NK-92 (cell line): Measurements from ENCODE around the gene CUL7.

Experiments
- DNase-seq: peaks from one replicate; lab custom pipeline; 2025; ENCODE audit not compliant: unreplicated experiment; lab: John Stamatoyannopoulos, UW

CUL7 gene

GRCh38 chr6:43077981-43078511 is 24.4 kb upstream of the CUL7 start:
- no peak for DNase-seq

DNA sequence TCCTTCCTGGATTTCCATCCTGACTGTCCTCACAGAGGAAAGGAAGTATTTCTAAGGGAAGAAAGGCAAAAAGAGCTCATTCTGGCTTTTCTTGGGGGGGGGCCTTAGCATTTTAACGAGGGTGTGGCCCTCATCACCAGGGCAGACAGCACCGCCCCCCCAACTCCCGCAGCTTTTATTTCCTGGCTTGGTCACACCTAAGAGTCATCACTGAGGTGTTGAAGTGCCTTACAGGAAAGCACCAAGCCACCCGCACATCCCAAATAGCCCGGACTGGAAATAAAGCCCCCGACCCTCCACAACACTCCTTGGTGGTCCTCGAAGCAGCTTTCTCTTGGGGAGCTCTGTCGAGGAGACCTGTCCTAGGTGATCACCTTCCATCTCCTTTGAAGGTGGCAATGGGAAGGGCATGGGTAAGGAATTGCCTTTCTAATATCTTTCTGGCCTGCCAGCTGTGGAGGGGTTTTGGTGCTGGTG is 23.7 kb upstream of the CUL7 start:
- DNase-seq, result no peak

DNA sequence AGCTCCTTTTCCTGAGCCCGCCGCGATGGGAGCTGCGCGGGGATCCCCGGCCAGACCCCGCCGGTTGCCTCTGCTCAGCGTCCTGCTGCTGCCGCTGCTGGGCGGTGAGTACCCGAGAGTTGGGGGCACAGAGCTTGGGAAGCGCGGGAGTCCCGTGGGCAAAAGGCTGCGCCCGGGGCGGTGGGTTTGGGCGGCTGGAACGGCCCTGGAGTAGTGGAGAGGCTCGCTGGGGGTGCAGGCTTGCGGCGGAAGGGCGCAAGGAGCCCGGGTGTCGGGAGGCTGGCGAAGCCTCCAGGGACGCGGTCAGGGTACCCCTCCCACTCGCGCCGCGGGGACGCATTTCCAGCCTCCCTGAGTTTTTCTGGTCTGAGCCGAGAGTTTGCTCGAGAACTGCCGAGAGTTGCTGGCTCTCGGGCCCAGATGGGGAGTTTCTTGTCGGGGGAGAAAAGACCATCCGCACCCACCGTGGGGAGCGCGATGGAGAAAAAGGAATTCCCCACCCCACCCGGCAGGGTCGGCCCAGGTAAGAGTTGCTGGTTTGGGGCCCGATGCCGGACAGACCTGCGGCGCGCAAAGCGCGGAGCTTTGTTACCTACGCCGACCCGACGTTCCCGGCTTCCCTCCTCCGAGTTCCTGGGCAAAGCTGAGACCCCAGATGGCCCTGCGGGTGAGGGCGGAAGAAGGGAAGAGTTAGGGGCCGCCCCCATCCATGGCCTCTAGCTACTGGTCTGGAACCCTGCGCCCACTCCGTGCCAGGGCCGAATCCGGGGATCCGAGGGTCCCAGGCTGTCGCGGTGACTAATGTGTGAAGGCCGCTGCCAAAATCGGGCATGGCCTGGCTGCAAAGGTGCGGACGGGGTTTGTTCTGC is 23.0 kb upstream of the CUL7 start:
- no peak for DNase-seq

DNA sequence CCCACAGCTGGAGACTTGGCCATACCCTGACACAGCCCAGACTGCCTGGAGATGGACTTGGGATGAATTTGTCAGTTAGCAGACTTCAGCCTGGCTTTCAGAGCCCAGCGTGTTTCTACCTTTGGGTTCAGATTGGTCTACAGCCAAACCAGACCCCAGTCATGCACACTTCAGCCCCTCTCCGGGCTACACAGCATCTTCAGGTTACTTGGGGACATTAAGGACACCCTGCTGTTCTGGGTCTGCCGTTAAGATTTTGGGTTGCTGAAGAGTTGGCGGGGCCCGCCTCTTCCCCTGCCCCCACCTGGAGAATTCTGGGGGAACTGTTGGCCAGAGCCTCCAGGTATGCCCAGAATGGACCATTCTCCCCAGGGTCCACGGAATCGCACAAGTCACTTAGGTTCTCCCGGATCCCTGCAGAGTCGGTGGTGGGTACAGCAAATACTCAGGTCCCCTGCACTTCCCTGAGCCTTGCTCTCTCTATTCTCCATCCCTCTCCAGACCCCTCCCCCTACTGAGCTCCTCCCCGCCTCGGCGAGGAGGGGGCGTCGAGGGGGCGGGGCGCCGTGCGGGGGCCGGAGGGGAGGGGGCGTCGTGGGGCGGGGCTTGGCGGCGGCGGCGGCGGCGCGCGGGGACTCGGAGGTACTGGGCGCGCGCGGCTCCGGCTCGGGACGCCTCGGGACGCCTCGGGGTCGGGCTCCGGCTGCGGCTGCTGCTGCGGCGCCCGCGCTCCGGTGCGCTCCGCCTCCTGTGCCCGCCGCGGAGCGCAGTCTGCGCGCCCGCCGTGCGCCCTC is 22.2 kb upstream of the CUL7 start, which contains the start of gene PTK7:
Gene PTK7, plus strand, starts transcription at position 645 of the 794 bp plus-strand sequence. CDS start 175 bp downstream, outside the sequence.
- DNase-seq, result no peak

DNA sequence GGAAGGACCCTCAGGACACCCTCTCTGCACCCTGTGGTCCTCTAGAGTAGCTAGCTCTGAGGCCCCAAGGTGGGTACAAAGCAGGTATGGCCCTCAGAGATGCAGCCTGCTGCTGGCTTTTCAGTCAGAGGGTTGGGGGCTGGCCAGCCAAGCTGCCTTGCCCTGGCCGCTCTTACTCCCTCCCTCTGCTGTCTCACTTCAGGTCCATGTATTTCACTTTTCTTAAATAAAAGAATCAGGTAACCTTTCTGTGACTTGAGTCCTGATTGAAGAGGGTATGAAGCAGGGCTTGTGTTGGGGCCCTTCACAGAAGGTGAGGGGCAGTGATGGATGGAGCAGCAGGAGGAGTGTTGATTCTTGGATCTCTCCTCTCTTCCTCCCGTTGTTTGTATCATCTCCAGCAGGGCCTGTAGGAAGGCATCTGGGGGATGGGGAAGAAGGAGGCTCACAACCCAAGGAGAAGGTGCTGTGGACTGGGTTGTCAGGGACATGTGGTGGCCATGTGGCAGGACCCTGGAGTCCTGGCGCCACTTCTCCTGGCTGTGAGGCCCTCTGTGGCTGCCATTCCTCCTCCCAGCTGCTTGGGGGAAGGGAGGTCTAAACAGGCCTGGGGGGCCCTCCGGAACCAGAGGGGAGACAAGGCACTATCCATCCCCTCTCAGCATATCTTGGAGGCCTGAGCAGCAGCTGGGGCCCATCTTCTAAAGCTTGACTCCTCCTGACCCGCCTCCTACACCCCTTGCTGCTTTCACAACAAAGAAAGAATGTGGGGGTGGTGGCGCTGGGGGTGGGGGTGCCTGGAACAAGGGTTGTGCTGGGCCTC is 21.4 kb upstream of the CUL7 start:
- DNase-seq, result no peak

DNA sequence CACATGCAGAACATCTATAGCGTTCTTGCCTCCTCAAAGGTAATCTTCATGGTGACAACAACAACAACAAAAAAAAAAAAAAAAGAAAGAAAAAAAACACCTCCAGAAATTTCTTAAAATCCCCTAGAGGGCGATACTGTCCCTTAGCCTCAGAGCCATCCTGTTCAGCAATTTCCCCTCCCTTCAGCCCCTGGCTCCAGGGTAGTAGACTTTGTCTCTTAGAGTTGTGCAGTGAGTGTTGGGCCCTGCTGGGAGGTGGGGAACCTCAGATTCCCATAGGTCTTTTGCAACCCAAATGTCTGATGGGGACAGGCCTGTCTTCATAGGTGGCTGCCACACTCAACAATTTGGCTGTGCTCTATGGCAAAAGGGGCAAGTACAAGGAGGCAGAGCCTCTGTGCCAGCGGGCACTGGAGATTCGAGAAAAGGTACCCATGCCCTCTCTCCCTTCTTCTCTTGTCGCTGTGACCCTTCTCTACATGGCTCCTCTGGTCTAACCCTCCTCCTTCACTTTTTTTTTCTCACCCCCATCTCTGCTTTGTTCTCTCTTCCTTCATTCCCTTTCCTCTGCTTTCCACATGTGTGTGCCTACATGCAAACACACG is 16.5 kb upstream of the CUL7 start:
- DNase-seq, result no peak

- DNase-seq, result no peak
Observed at GRCh38 chr6:43062818-43063217, 9.2 kb upstream of the CUL7 start.

DNA sequence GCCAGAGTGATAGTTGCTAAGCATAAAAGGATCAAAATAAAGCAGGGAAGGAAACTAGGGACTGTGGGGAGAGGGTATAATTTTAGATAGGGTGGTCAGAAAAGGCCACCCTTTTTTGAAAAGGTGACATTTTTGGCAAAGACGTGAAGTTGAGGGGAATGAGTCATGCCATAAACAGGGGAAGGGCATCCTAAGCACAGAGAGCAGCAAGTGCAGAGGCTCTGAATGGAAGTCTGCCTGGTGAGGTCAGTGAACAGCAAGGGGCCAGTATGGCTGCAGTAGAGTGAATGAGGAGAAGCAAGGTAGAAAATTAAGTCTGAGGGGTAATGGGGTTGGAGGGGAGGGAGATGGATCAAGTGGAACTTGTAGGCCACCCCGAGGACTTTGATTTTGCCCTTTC is 8.2 kb upstream of the CUL7 start:
- DNase-seq, result no peak

DNA sequence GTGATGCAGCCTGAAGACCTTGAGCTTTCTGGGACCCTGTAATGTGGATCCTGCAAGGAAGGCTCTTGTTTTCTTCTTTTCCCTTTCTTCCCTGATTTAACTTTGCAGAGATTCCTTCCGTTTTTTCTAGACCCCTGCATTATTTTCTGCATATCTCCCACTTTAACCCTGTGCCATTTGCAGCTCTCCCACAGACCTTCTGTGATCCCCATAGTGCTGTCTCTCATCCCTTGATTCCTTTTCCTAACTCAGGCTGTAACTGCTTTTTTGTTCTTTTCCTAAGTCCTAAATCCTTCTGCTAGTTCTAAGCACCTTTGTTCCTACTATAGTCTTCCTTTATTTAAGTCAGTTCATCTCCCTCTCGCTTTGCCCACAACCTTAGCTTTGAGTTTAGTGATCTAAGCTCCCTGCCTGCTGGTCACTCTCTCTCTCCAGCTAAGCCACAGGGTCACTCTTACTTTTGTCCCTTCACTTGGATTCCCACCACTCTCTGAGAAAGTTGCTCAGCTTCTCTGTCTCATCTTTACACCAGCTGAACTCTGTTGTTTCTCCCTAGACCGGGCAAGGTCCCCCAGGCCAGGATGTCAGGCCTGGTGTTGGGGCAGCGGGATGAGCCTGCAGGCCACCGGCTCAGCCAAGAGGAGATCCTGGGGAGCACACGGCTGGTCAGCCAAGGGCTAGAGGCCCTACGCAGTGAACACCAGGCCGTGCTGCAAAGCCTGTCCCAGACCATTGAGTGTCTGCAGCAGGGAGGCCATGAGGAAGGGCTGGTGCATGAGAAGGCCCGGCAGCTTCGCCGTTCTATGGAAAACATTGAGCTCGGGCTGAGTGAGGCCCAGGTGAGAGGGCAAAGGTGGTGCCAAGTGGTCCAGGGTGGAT is 7.3 kb upstream of the CUL7 start:
- no peak for DNase-seq

DNA sequence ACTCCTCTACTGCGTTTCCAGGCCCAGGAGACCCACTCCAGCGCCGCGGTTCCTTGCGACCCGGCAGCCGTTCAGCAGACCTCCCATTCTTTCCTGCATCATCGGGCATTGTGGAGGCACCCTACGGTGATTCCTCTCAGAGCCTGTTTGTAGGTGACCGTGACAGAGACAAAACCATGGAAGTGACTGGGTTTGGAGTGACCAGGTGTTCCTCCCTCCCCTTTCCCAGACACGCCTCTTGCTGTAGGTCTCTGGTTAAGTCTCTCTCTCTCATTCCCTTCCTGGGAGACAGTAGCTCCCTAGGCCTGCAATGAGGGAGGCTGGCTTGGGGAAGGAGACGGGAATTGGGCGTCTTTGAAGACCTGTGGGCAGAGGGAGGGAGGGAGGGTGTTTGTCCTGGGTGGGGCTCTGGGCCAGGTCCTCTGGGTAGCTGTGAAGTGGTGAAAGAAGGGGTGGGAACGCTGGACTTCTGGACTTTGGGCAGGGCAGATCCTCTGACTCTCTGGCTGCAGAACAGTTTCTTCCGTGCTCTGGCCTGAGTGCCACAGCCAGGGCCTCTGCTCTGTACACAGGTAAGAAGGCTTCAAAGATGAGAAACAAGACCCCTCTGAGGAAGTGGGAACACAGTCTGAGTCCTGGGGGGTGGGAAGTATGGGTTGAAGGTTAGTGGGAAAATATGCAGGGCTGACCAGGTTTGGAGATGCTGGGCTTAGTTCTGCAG is 6.5 kb upstream of the CUL7 start:
- DNase-seq, result no peak

DNA sequence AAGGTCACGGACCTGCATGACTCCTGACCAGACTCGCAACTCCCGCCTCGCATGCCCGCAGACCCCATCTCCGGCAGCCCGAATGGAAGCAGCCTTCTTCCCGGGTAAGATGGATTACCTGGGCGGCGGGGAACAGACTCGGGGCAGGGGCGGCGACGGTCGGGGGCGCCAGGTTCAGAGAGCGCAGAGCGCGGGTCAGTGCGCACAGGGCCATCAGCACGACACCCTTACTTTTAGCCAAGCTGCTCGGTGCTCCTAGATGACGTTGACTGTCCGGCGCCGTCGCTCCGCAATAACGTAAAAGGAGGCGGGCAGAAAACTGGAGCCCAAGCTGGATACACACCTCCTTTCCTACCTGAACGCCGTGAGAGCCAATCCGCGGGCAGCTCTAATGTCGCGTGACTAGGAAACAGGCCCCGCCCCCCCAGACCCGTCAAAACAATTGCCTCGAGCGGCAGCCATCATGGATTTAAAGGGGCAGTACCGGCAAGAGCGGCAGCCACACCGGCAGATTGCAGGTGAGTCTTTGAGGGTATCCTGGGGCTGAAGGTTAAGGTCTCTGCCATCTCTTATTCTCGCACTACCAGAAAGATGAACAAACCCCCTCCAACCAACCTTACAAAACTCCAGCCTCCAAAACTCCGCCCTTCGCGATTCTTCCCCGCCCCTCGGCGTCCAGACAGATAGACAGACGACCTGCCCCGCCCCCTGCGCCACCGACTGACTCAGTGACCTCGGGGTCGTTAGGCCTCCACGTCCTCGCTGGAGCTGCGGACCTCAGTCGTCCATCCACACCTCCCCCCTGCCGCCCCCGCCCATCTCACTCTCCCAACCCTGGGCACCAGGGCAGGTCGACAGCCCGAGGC is 5.8 kb upstream of the CUL7 start, which contains the start of the genes KLC4 and MRPL2:
Gene KLC4, plus strand, starts transcription at position 464 of the 866 bp plus-strand sequence. CDS start 1,705 bp downstream, outside the sequence.
Gene MRPL2, minus strand, starts transcription at position 267 of the 866 bp plus-strand sequence. Its CDS starts 53 bp downstream, at position 214.
- peak; percentile 90 for DNase-seq

DNA sequence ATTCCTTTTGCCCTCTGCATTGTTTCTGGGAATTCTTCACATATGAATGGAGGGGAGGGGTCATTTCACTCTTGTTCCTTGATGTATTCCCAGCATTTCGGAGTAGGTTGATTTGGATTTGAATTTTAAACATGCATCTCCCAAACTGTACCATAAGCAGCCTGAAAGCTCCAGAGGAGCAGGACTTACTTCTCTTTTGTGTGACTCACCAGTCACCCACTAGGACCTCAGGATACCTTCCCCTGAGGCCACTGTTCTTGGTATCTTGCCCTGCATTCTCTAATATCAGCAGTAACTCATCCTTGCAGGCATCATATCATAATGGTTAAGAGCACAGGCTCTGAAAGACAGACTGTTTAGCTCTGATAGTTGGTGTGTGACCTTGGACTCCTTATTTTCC is 4.9 kb upstream of the CUL7 start:
- no peak for DNase-seq

GRCh38 chr6:43055966-43056365 is 2.3 kb upstream of the CUL7 start:
- no peak for DNase-seq

DNA sequence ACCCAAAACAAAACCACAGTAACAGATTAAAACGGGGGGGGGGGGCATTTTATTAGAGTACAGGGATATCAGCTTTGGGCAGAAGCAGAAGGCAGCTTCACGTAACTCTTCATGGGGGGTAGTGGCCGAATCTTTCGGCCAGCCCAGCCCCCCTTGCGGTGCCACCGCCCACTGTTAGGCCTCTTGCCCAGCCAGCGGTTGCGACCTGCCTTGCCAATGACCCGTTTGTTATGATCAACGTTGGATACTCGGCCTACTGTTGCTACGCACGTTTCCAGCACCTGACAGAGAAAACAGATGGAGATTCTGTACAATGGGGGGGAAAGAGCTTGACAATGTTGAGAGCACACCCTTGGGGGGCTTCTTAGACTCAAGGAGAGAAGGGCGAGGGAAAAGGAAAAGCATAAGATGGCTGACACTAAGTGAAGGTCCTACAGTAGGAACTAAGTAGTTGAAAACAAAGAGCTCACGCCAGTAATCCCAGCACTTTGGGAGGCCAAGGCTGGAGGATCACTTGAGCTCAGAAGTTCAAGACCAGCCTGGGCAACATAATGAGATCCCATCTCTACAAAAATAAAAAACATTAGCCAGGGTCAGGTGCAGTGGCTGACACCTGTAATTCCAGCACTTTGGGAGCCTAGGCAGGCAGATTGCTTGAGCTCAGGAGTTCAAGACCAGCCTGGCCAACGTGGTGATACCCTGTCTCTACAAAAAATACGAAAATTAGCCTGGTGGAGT is 724 bp upstream of the CUL7 start:
- no peak for DNase-seq

GRCh38 chr6:43052842-43053544 is 658 bp downstream of the CUL7 start:
- DNase-seq, result no peak

DNA sequence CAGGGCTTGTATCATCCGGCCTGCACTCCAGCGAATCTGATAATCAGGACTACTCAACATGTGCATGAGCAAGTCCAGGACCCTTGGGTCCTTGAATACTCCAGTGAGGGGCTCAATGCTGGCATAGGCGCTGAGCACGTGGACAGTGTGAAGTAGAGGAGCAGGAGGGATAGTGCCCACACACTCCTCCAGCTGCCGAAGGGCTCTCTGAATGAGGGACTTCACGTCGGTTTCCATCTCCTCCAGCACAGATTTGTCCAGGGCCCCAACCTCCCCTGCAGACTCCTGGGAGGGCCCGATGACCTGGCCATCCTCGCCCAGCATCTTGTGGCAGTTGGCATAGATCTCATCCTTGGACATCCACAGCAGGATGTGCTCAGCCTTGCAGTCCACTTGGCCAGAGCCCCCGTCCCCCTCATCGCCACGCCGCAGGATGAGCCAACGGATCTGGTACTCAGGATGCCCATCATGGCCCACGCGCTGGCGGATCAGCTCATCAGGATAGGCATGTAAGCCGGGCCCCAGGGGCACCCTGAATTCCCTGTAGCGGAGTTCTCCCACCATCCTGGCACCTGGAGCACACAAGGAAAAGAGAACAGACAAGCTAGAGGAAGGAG is 1.3 kb downstream of the CUL7 start:
- no peak for DNase-seq
